Panc1 (cell line): Measurements from ENCODE around the gene MOBP.

Experiments
- POLR2AphosphoS5 ChIP-seq: IDR thresholded peaks from 2 replicates; pipeline ENCODE4 v1.6.1; 2012; ENCODE audit warnings: mild to moderate bottlenecking, low read depth, low read length, moderate library complexity
- TCF7L2 ChIP-seq: IDR thresholded peaks from 2 replicates; pipeline ENCODE4 v1.6.1; 2011; ENCODE audit warnings: mild to moderate bottlenecking, low read depth, low read length, inconsistent platforms
- TF ChIP-seq, protein P1 (sequence below): fragments of 450-650 bp; IDR thresholded peaks from 2 replicates; pipeline ENCODE4 v1.5.1; 2017; ENCODE audit warnings: mild to moderate bottlenecking
- TF ChIP-seq, protein P2 (sequence below), 2 experiments: IDR thresholded peaks; 2 replicates each; pipeline ENCODE4 v1.6.1; 2011 to 2012; ENCODE audit warnings: low read depth in 2 of 2, control low read depth in 1 of 2, low read length in 1 of 2, mild to moderate bottlenecking in 1 of 2, moderate library complexity in 1 of 2; ENCODE audit not compliant: insufficient read depth in 1 of 2

DNA sequence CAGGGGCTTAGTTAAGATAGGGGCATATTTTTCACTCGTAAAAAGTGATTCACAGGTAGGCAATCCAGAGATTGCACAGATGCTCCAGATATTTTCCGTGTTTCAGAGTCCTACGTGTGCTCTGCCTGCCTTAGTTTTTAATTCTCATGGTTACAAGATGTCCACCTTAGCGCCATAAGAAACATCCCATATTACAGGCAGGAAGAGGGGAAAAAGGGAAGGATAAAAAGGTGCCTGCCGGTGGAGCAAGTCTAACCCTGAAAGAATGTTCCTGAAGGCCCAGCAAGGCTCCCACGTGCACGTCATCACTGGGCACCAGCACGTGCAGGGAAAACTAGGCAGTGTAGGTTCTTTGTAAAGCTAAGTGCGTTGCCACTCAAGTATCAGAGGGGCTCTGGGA is 10.1 kb upstream of the MOBP start:
- TF ChIP-seq, protein P1, sequence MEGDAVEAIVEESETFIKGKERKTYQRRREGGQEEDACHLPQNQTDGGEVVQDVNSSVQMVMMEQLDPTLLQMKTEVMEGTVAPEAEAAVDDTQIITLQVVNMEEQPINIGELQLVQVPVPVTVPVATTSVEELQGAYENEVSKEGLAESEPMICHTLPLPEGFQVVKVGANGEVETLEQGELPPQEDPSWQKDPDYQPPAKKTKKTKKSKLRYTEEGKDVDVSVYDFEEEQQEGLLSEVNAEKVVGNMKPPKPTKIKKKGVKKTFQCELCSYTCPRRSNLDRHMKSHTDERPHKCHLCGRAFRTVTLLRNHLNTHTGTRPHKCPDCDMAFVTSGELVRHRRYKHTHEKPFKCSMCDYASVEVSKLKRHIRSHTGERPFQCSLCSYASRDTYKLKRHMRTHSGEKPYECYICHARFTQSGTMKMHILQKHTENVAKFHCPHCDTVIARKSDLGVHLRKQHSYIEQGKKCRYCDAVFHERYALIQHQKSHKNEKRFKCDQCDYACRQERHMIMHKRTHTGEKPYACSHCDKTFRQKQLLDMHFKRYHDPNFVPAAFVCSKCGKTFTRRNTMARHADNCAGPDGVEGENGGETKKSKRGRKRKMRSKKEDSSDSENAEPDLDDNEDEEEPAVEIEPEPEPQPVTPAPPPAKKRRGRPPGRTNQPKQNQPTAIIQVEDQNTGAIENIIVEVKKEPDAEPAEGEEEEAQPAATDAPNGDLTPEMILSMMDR, result no peak
- TF ChIP-seq, protein P2, sequence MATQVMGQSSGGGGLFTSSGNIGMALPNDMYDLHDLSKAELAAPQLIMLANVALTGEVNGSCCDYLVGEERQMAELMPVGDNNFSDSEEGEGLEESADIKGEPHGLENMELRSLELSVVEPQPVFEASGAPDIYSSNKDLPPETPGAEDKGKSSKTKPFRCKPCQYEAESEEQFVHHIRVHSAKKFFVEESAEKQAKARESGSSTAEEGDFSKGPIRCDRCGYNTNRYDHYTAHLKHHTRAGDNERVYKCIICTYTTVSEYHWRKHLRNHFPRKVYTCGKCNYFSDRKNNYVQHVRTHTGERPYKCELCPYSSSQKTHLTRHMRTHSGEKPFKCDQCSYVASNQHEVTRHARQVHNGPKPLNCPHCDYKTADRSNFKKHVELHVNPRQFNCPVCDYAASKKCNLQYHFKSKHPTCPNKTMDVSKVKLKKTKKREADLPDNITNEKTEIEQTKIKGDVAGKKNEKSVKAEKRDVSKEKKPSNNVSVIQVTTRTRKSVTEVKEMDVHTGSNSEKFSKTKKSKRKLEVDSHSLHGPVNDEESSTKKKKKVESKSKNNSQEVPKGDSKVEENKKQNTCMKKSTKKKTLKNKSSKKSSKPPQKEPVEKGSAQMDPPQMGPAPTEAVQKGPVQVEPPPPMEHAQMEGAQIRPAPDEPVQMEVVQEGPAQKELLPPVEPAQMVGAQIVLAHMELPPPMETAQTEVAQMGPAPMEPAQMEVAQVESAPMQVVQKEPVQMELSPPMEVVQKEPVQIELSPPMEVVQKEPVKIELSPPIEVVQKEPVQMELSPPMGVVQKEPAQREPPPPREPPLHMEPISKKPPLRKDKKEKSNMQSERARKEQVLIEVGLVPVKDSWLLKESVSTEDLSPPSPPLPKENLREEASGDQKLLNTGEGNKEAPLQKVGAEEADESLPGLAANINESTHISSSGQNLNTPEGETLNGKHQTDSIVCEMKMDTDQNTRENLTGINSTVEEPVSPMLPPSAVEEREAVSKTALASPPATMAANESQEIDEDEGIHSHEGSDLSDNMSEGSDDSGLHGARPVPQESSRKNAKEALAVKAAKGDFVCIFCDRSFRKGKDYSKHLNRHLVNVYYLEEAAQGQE (IDR thresholded peaks at IDR 0.05; ENCODE audit: insufficient read depth in 1 of 2, low read depth in 2 of 2, low read length in 1 of 2), result no peak
- TF ChIP-seq POLR2AphosphoS5 (no peak), TCF7L2 (no peak)
